Measurements from ENCODE around the gene OGFOD2.

DNA sequence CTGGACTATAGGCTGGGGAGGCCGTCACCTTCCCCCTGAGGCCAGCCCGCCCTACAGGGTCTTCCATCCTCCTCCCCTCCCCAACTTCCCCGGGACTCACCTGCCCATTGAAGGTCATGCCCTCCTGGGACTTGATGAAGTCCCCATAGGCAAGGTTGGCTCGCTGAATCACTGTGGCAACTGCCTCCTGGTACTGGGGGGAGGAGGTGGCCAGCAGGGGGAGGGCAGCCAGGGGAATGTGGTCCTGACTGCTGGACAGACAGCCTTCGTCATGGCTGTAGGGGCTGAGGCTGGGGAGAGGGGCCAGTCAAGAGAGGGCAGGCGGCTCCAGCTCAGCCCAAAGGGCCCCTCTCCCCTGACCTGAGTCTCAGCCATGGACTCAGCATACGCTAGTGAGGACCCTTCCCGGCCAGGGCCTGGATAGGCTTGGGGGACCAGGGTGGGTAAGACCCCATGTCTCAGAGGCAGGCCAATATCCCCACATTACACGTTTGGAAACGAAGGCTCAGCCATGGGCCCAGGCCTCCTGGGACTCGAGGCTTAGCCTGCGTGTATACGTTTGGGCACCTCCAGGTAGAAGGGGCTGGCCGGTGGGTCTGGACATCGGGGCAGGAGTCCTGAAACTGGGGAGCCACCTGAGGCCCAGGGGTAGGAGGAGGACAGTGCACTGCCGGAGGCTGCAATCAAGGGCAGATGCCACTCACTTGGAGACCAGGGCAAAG is 21.7 kb downstream of the OGFOD2 start:
- TF ChIP-seq, protein P1, sequence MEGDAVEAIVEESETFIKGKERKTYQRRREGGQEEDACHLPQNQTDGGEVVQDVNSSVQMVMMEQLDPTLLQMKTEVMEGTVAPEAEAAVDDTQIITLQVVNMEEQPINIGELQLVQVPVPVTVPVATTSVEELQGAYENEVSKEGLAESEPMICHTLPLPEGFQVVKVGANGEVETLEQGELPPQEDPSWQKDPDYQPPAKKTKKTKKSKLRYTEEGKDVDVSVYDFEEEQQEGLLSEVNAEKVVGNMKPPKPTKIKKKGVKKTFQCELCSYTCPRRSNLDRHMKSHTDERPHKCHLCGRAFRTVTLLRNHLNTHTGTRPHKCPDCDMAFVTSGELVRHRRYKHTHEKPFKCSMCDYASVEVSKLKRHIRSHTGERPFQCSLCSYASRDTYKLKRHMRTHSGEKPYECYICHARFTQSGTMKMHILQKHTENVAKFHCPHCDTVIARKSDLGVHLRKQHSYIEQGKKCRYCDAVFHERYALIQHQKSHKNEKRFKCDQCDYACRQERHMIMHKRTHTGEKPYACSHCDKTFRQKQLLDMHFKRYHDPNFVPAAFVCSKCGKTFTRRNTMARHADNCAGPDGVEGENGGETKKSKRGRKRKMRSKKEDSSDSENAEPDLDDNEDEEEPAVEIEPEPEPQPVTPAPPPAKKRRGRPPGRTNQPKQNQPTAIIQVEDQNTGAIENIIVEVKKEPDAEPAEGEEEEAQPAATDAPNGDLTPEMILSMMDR (IDR thresholded peaks at IDR 0.05; ENCODE audit: low read depth, low read length, missing input control), result no peak
- TF ChIP-seq EGR1 (IDR thresholded peaks at IDR 0.05; ENCODE audit: low read depth in 2 of 2) (no peak), RAD21 (IDR thresholded peaks at IDR 0.05) (no peak), FOXA2 (IDR thresholded peaks at IDR 0.05) (no peak), SP1 (IDR thresholded peaks at IDR 0.05) (no peak), JUND (IDR thresholded peaks at IDR 0.05) (no peak), TAF1 (conservative IDR thresholded peaks at IDR 0.05) (no peak), FOXA1 (IDR thresholded peaks at IDR 0.05) (no peak), YY1 (IDR thresholded peaks at IDR 0.05) (no peak), GABPA (IDR thresholded peaks at IDR 0.05 in 1 of 2, conservative IDR thresholded peaks at IDR 0.05 in 1 of 2) (no peak)
- TF ChIP-seq, protein P2, sequence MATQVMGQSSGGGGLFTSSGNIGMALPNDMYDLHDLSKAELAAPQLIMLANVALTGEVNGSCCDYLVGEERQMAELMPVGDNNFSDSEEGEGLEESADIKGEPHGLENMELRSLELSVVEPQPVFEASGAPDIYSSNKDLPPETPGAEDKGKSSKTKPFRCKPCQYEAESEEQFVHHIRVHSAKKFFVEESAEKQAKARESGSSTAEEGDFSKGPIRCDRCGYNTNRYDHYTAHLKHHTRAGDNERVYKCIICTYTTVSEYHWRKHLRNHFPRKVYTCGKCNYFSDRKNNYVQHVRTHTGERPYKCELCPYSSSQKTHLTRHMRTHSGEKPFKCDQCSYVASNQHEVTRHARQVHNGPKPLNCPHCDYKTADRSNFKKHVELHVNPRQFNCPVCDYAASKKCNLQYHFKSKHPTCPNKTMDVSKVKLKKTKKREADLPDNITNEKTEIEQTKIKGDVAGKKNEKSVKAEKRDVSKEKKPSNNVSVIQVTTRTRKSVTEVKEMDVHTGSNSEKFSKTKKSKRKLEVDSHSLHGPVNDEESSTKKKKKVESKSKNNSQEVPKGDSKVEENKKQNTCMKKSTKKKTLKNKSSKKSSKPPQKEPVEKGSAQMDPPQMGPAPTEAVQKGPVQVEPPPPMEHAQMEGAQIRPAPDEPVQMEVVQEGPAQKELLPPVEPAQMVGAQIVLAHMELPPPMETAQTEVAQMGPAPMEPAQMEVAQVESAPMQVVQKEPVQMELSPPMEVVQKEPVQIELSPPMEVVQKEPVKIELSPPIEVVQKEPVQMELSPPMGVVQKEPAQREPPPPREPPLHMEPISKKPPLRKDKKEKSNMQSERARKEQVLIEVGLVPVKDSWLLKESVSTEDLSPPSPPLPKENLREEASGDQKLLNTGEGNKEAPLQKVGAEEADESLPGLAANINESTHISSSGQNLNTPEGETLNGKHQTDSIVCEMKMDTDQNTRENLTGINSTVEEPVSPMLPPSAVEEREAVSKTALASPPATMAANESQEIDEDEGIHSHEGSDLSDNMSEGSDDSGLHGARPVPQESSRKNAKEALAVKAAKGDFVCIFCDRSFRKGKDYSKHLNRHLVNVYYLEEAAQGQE (IDR thresholded peaks at IDR 0.05), result no peak
- TF ChIP-seq, protein P3, sequence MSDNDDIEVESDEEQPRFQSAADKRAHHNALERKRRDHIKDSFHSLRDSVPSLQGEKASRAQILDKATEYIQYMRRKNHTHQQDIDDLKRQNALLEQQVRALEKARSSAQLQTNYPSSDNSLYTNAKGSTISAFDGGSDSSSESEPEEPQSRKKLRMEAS (IDR thresholded peaks at IDR 0.05), result no peak
- TF ChIP-seq, protein P4, sequence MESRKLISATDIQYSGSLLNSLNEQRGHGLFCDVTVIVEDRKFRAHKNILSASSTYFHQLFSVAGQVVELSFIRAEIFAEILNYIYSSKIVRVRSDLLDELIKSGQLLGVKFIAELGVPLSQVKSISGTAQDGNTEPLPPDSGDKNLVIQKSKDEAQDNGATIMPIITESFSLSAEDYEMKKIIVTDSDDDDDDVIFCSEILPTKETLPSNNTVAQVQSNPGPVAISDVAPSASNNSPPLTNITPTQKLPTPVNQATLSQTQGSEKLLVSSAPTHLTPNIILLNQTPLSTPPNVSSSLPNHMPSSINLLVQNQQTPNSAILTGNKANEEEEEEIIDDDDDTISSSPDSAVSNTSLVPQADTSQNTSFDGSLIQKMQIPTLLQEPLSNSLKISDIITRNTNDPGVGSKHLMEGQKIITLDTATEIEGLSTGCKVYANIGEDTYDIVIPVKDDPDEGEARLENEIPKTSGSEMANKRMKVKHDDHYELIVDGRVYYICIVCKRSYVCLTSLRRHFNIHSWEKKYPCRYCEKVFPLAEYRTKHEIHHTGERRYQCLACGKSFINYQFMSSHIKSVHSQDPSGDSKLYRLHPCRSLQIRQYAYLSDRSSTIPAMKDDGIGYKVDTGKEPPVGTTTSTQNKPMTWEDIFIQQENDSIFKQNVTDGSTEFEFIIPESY (IDR thresholded peaks at IDR 0.05), result no peak

Measured in liver (tissue), 3 donors.